Loucy (cell line): ENCODE results near the gene NBPF26.
A peak's percentile ranks its signal among the peaks of the same experiment; 100 is the strongest.
"Not testable (repeated sequence)": the region's sequence is repeated elsewhere in the genome, so short reads cannot be mapped to it uniquely, and the experiment has no call there.

Experiments
- H2AFZ ChIP-seq: fragments of 200-600 bp; sonication (generic); 2 replicates; pipeline ENCODE4 v1.6.0; 2016; ENCODE audit warnings: antibody characterized with exemption, mild to moderate bottlenecking, low read length, moderate library complexity
- H3F3A ChIP-seq: fragments of 200-600 bp; 2 replicates; pipeline ENCODE4 v1.6.0; 2016; ENCODE audit warnings: antibody characterized with exemption, low read depth, mild to moderate bottlenecking
- H3K27me3 ChIP-seq: fragments of 200-600 bp; sonication (generic); 2 replicates; pipeline ENCODE4 v1.6.1; 2014; ENCODE audit warnings: low read length, mild to moderate bottlenecking; ENCODE audit not compliant: insufficient read depth, poor library complexity, severe bottlenecking
- H3K36me3 ChIP-seq: fragments of 200-600 bp; sonication (generic); 2 replicates; pipeline ENCODE4 v1.6.1; 2016; ENCODE audit warnings: low read length; ENCODE audit not compliant: insufficient read depth
- H3K4me1 ChIP-seq: fragments of 200-600 bp; sonication (generic); 2 replicates; pipeline ENCODE4 v1.5.1; 2014; ENCODE audit warnings: low read length, mild to moderate bottlenecking; ENCODE audit not compliant: insufficient read depth, poor library complexity, severe bottlenecking
- H3K4me2 ChIP-seq: fragments of 200-600 bp; sonication (generic); 2 replicates; pipeline ENCODE4 v1.6.0; 2014; ENCODE audit warnings: antibody characterized with exemption, low read length, low read depth, mild to moderate bottlenecking; ENCODE audit not compliant: poor library complexity, severe bottlenecking
- H3K4me3 ChIP-seq: fragments of 200-600 bp; sonication (generic); 2 replicates; pipeline ENCODE4 v1.5.1; 2014; ENCODE audit warnings: low read length, mild to moderate bottlenecking, mixed read lengths; ENCODE audit not compliant: poor library complexity, severe bottlenecking
- H3K79me2 ChIP-seq: fragments of 200-600 bp; sonication (generic); 2 replicates; pipeline ENCODE4 v1.6.1; 2014; ENCODE audit warnings: low read length; ENCODE audit not compliant: insufficient read depth
- H3K9ac ChIP-seq: fragments of 200-600 bp; sonication (generic); 2 replicates; pipeline ENCODE4 v1.6.0; 2014; ENCODE audit warnings: mild to moderate bottlenecking, low read depth, low read length, moderate library complexity; ENCODE audit not compliant: poor library complexity, severe bottlenecking
- H3K9me2 ChIP-seq: fragments of 200-600 bp; sonication (generic); replicated peaks from 2 replicates; pipeline ENCODE4 v1.6.1; 2016; ENCODE audit warnings: low read depth, low read length, mixed read lengths
- H3K9me3 ChIP-seq: fragments of 200-600 bp; sonication (generic); 2 replicates; pipeline ENCODE4 v1.6.1; 2014; ENCODE audit warnings: mild to moderate bottlenecking, antibody characterized with exemption, low read length, low read depth; ENCODE audit not compliant: insufficient read depth
- H4K20me1 ChIP-seq: fragments of 200-600 bp; sonication (generic); 2 replicates; pipeline ENCODE4 v1.6.0; 2014; ENCODE audit warnings: antibody characterized with exemption, low read length, mild to moderate bottlenecking; ENCODE audit not compliant: insufficient read depth, poor library complexity, severe bottlenecking
- CTCF ChIP-seq: fragments of 200-600 bp; sonication (generic); conservative IDR thresholded peaks from 2 replicates; pipeline ENCODE4 v1.5.1; 2014; ENCODE audit warnings: mild to moderate bottlenecking, antibody characterized with exemption, low read length

The NBPF26 gene

GRCh38 chr1:120723358-120723714 lies 409 bp upstream of the NBPF26 start:
- H3K27me3 ChIP-seq, H3K36me3 ChIP-seq, H2AFZ ChIP-seq, H3K79me2 ChIP-seq, H3K4me2 ChIP-seq, H3K9me3 ChIP-seq, H3F3A ChIP-seq, H4K20me1 ChIP-seq, H3K4me1 ChIP-seq, H3K9me2 ChIP-seq, H3K9ac ChIP-seq, H3K4me3 ChIP-seq: not testable (repeated sequence)

GRCh38 chr1:120724507-120724906 lies 762 bp downstream of the NBPF26 start:
- H3K27me3 ChIP-seq, H3K9me3 ChIP-seq, H2AFZ ChIP-seq, H3K4me1 ChIP-seq, H3K36me3 ChIP-seq, H3K79me2 ChIP-seq, H3F3A ChIP-seq, H3K9me2 ChIP-seq, H4K20me1 ChIP-seq: not testable (repeated sequence)
- Histone ChIP-seq H3K4me2 (peak overlapping the region; percentile 27), H3K9ac (peak overlapping the region; percentile 65), H3K4me3 (peak overlapping the region; percentile 69)

- H3K36me3 ChIP-seq, H3K79me2 ChIP-seq, H4K20me1 ChIP-seq, H3K9ac ChIP-seq, H3K9me2 ChIP-seq, H3K4me3 ChIP-seq, H2AFZ ChIP-seq, H3F3A ChIP-seq, H3K27me3 ChIP-seq, H3K4me2 ChIP-seq, H3K9me3 ChIP-seq, H3K4me1 ChIP-seq: not testable (repeated sequence)
Observed at GRCh38 chr1:120728811-120729210, 5.1 kb downstream of the NBPF26 start.

GRCh38 chr1:120769090-120769489 lies 45.3 kb downstream of the NBPF26 start:
- H3K4me3 ChIP-seq, H3K9me2 ChIP-seq, H4K20me1 ChIP-seq, H3K4me1 ChIP-seq, H3K27me3 ChIP-seq, H2AFZ ChIP-seq, H3F3A ChIP-seq, H3K4me2 ChIP-seq, H3K79me2 ChIP-seq, H3K9me3 ChIP-seq, H3K36me3 ChIP-seq, H3K9ac ChIP-seq: not testable (repeated sequence)

- H3K4me2 ChIP-seq, H3K79me2 ChIP-seq, H3K9ac ChIP-seq, H2AFZ ChIP-seq, H3K9me2 ChIP-seq, H4K20me1 ChIP-seq, H3K27me3 ChIP-seq, H3K4me3 ChIP-seq, H3F3A ChIP-seq, H3K36me3 ChIP-seq, H3K9me3 ChIP-seq, H3K4me1 ChIP-seq: not testable (repeated sequence)
Observed at GRCh38 chr1:120805452-120805851, 81.7 kb downstream of the NBPF26 start.

GRCh38 chr1:120811822-120812221 lies 88.1 kb downstream of the NBPF26 start:
- H3K9ac ChIP-seq, H3K9me3 ChIP-seq, H3F3A ChIP-seq, H3K4me1 ChIP-seq, H4K20me1 ChIP-seq, H3K79me2 ChIP-seq, H3K4me2 ChIP-seq, H2AFZ ChIP-seq, H3K9me2 ChIP-seq, H3K4me3 ChIP-seq, H3K27me3 ChIP-seq, H3K36me3 ChIP-seq: not testable (repeated sequence)
- peak; percentile 29; the same call in 1 of the 2 replicates for TF ChIP-seq CTCF

GRCh38 chr1:120825051-120825450 lies 101.3 kb downstream of the NBPF26 start:
- not testable (repeated sequence) for H3K4me2 ChIP-seq, H3K4me3 ChIP-seq, H3K27me3 ChIP-seq, H3K79me2 ChIP-seq, H4K20me1 ChIP-seq, H3K36me3 ChIP-seq, H3K9me3 ChIP-seq, H3K9ac ChIP-seq, H3K9me2 ChIP-seq, H2AFZ ChIP-seq, H3K4me1 ChIP-seq, H3F3A ChIP-seq
